Measurements from ENCODE around the gene SLC9A3.

SLC9A3 gene

DNA sequence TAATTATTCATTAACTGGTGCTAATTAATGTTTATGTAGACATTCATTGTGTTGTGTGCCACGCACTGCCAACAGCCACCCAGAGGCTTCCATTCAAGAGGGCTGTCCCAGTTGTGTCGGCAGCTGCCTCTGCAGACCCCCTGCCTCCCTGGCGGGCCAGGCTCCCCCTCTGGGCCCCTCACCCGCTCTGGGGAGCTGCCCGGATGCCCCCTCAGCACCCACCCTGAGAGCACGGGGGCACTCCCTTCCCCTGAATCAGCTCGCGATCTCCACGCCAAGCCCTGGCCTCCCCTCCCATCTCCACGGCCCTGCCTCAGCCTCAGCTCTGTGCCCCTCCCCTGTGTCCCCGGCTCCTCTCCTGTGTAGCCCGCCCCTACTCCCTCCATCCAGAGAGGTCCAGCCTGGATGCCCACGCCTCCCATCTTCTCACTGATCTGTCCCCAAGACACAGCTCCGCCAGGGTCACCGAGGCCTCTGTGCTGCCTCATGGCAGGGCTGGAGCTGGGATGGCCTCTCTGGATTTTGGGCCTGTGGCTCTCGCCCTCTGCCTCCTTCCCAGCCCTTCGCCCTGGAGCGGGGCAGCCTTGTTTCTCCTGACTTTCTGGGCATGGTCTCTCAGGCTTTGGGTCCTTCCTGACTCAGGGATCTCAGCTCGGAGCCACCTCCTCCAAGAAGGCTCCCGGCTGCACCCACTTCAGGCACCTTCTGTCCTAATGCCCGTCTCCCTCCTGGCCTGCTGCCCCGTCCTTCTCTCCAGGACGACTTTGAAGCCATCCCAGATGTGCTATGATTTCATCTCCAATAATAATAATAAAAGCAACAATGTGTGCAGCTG is 16.0 kb upstream of the SLC9A3 start:
- TF ChIP-seq PAX5 (IDR thresholded peaks at IDR 0.05; ENCODE audit: insufficient read depth, low read length, severe bottlenecking) (no peak), TAF1 (IDR thresholded peaks at IDR 0.05; ENCODE audit: low read depth, low read length) (no peak), POLR2A (IDR thresholded peaks at IDR 0.05; ENCODE audit: low read depth, low read length) (no peak), SPI1 (IDR thresholded peaks at IDR 0.05; ENCODE audit: low read depth, low read length) (no peak), POU2F2 (IDR thresholded peaks at IDR 0.05; ENCODE audit: low read depth, low read length) (no peak), POLR2AphosphoS5 (IDR thresholded peaks at IDR 0.05; ENCODE audit: low read depth, low read length) (no peak)
- DNase-seq (ENCODE audit: insufficient read length, low spot score) (no peak), FAIRE-seq (no peak)

DNA sequence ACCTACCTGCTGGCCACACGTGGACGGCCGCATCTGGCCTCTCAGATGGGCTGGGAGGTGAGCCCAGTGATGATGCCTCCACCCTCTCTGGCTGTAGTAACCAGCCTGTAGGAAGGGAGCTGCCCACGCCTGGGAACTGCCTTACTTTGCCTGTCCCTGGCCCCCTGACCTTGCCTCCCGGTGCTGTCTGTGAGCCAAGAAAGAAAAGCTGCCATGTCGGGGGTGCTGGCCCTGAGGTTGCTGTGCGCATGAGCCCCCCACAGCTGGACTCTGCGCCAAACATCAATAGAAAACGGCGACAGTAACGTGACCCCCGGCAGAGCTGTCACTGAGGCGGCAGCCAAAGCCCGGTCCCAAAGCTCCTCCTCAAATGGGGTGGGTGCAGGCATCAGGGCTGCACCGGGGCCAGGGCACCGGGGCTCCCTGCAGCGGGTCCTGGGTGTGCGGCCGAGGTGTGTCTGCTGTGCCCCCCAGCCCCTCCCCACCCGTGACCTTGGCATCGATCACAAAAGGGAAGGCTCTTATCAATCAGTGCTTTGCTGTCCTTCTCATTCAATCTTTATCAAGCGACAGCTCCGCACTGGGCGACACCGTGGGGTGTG is 15.3 kb upstream of the SLC9A3 start:
- no peak for FAIRE-seq
- no peak for DNase-seq (ENCODE audit: insufficient read length, low spot score)
- TF ChIP-seq TAF1 (IDR thresholded peaks at IDR 0.05; ENCODE audit: low read depth, low read length) (no peak), PAX5 (IDR thresholded peaks at IDR 0.05; ENCODE audit: insufficient read depth, low read length, severe bottlenecking) (no peak), SPI1 (IDR thresholded peaks at IDR 0.05; ENCODE audit: low read depth, low read length) (no peak), POLR2AphosphoS5 (IDR thresholded peaks at IDR 0.05; ENCODE audit: low read depth, low read length) (no peak), POU2F2 (IDR thresholded peaks at IDR 0.05; ENCODE audit: low read depth, low read length) (no peak), POLR2A (IDR thresholded peaks at IDR 0.05; ENCODE audit: low read depth, low read length) (no peak)

DNA sequence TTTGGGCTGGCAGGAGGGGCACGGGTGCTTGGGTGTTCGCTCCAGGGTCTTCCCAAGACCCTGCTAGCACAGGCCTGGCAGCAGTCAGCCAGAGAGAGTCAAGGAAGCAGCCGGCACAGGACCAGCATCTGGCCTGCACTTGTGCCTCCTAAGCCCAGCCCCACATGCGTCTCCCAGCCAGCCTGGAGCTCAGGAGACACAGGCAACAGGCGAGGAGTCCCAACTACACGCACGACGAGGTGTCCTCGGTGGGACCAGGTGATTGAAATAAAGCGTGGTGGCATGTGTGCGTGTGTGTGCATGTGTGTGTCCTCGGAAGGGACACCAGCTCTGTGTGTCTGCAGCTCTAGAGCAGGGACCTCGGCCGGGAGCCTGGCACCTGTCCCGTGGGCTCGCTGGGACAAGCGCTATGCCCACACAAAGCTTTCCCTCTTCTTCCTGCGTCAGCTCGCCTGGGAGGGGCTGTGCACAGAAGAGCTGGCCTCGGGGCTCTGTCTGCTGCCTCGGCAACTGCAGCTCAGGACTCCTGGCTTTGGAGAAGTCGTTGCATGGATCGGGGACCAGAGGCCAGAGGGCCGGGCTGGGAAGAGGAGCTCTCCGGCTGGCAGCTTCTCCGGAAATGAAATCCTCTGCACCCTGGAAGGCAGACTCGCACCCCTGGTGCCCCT is 14.7 kb upstream of the SLC9A3 start:
- TF ChIP-seq POLR2AphosphoS5 (IDR thresholded peaks at IDR 0.05; ENCODE audit: low read depth, low read length) (no peak), TAF1 (IDR thresholded peaks at IDR 0.05; ENCODE audit: low read depth, low read length) (no peak), SPI1 (IDR thresholded peaks at IDR 0.05; ENCODE audit: low read depth, low read length) (no peak), POLR2A (IDR thresholded peaks at IDR 0.05; ENCODE audit: low read depth, low read length) (no peak), PAX5 (IDR thresholded peaks at IDR 0.05; ENCODE audit: insufficient read depth, low read length, severe bottlenecking) (no peak), POU2F2 (IDR thresholded peaks at IDR 0.05; ENCODE audit: low read depth, low read length) (no peak)
- FAIRE-seq: no peak
- DNase-seq (ENCODE audit: insufficient read length, low spot score): no peak

DNA sequence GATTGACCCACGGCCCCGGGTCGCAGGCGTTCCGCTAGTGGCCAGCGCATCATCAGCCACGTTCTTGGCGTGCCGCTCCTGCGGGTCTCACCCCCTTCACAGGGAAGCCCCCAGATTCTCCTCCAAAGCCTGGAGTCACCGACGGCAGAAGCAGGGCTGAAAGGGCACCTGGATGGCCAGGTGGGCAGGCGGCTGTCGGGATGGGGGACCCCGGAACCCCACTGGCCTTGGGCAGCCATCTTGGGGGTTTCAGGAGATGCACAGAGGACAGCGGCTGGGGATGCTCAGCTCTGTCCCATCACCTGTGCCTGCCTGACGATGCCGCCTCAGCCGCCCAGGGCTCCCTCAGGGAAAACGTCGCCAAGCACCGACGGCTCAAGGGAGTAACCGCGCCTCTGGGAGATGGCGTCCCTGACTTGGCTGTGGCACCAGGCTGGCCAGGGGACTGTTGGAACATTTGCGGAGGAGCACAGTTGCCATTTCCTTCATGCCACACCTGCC is 14.1 kb upstream of the SLC9A3 start:
- TF ChIP-seq POU2F2 (IDR thresholded peaks at IDR 0.05; ENCODE audit: low read depth, low read length): no peak
- TF ChIP-seq PAX5 (IDR thresholded peaks at IDR 0.05; ENCODE audit: insufficient read depth, low read length, severe bottlenecking): no peak
- TF ChIP-seq POLR2A (IDR thresholded peaks at IDR 0.05; ENCODE audit: low read depth, low read length): no peak
- TF ChIP-seq SPI1 (IDR thresholded peaks at IDR 0.05; ENCODE audit: low read depth, low read length): no peak
- TF ChIP-seq TAF1 (IDR thresholded peaks at IDR 0.05; ENCODE audit: low read depth, low read length): no peak
- no peak for TF ChIP-seq POLR2AphosphoS5 (IDR thresholded peaks at IDR 0.05; ENCODE audit: low read depth, low read length)

DNA sequence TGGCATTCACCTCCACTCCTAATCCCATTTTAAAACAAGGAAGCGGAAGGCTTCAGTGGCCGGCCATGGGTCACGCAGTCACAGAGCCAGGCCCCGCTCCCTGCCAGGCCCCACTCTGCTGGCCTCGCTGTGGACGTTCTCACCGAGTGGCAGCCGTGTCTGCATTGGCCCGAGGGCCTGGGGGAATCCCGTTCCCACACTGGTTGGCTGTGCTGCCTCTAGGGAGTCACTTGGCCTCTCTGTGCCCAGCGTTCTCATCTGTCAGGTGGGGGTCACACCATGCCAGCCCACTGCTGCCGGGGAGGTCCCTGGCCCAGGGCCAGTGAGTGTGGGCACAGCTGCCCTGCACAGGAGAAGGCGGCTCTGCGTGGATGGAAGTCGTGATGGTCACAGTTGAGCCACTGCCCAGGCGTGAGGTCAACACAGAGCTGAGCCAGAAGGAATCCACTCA is 13.4 kb upstream of the SLC9A3 start:
- no peak for DNase-seq (ENCODE audit: insufficient read length, low spot score)
- TF ChIP-seq TAF1 (IDR thresholded peaks at IDR 0.05; ENCODE audit: low read depth, low read length) (no peak), PAX5 (IDR thresholded peaks at IDR 0.05; ENCODE audit: insufficient read depth, low read length, severe bottlenecking) (no peak), POU2F2 (IDR thresholded peaks at IDR 0.05; ENCODE audit: low read depth, low read length) (no peak), POLR2A (IDR thresholded peaks at IDR 0.05; ENCODE audit: low read depth, low read length) (no peak)
- FAIRE-seq: no peak

More for the DNA sequence above, 14.1 kb upstream of the SLC9A3 start:
- FAIRE-seq (peak; percentile 20), DNase-seq (ENCODE audit: insufficient read length, low spot score) (no peak)

DNA sequence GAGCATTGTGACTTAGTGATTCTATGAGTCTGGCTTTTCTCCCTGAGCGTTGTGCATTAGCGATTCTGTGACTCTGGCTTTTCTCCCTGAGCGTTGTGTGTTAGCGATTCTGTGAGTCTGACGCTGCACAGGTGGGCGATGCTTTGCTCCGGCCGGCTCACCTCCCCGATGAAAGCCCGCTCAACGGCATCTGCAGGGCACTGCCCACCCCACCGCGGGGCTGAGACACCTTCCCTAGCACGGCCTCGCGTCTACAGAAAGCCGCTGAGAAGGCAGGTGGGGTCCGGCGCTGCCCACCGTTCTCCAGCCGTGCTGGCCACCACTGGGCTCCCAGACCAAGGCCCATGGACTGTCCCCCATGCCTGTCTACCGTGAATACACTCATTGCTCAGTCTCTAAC is 12.8 kb upstream of the SLC9A3 start:
- FAIRE-seq (no peak), DNase-seq (ENCODE audit: insufficient read length, low spot score) (no peak)
- TF ChIP-seq TAF1 (IDR thresholded peaks at IDR 0.05; ENCODE audit: low read depth, low read length) (no peak), POU2F2 (IDR thresholded peaks at IDR 0.05; ENCODE audit: low read depth, low read length) (no peak), POLR2AphosphoS5 (IDR thresholded peaks at IDR 0.05; ENCODE audit: low read depth, low read length) (no peak), SPI1 (IDR thresholded peaks at IDR 0.05; ENCODE audit: low read depth, low read length) (no peak), POLR2A (IDR thresholded peaks at IDR 0.05; ENCODE audit: low read depth, low read length) (no peak), PAX5 (IDR thresholded peaks at IDR 0.05; ENCODE audit: insufficient read depth, low read length, severe bottlenecking) (no peak)

DNA sequence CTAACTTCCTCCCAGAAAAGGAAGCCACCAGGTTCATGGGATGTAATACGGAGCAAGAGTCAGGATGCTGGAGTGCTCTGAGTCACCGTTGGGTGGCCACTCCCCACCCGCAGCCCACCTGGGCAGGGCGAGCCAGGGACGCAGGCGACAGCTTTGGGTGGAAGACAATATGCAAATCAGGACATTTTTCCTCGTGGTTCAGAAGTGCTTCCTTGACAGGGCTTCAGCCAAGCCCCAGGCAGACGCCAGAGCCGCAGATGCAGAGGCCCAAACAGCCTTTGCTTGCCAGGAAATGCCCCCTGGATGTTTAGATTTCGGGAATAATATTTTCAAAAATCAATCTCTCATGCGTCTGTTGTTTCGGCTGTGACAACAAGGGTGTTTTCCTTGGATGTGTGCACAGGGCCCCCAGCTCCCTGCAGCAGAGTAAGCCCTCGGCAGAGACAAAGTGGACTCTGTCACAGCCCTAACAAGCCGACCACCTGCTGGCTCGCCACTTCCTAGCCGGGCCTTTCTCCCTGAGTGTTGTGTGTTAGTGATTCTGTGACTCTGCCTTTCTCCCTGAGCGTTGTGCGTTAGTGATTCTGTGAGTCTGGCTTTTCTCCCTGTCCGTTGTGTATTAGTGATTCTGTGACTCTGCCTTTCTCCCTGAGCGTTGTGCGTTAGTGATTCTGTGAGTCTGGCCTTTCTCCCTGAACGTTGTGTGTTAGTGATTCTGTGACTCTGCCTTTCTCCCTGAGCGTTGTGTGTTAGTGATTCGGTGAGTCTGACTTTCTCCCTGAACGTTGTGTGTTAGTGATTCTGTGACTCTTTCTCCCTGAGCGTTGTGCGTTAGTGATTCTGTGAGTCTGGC is 11.8 kb upstream of the SLC9A3 start:
- TF ChIP-seq SPI1 (IDR thresholded peaks at IDR 0.05; ENCODE audit: low read depth, low read length) (no peak), TAF1 (IDR thresholded peaks at IDR 0.05; ENCODE audit: low read depth, low read length) (no peak), POU2F2 (IDR thresholded peaks at IDR 0.05; ENCODE audit: low read depth, low read length) (no peak), POLR2AphosphoS5 (IDR thresholded peaks at IDR 0.05; ENCODE audit: low read depth, low read length) (no peak), POLR2A (IDR thresholded peaks at IDR 0.05; ENCODE audit: low read depth, low read length) (no peak), PAX5 (IDR thresholded peaks at IDR 0.05; ENCODE audit: insufficient read depth, low read length, severe bottlenecking) (no peak)
- FAIRE-seq (no peak), DNase-seq (ENCODE audit: insufficient read length, low spot score) (no peak)
